Adrenal gland (tissue), 5 donors: ENCODE measurements around the gene CWC27.

Experiments used
- POLR2A ChIP-seq, 2 donors: fragments of 450-650 bp; IDR thresholded peaks; one replicate each; pipeline ENCODE4 v1.6.1; 2017; ENCODE audit warnings: antibody characterized with exemption in 2 of 2, mild to moderate bottlenecking in 2 of 2, moderate library complexity in 1 of 2
- TF ChIP-seq, protein P1 (sequence below), 6 experiments: fragments of 450-650 bp in 4 of 6; fragments of 200-600 bp in 2 of 6; sonication (generic) in 1 of 6; IDR thresholded peaks; 1 replicate in 5 of 6; 2 replicates in 1 of 6; pipeline versions ENCODE4 v1.5.1 to v1.8.0; 2016 to 2021; ENCODE audit warnings: antibody characterized with exemption in 6 of 6, mild to moderate bottlenecking in 2 of 6, moderate library complexity in 1 of 6
- donor health status: DM: no; HTN: no; CAD: no.

DNA sequence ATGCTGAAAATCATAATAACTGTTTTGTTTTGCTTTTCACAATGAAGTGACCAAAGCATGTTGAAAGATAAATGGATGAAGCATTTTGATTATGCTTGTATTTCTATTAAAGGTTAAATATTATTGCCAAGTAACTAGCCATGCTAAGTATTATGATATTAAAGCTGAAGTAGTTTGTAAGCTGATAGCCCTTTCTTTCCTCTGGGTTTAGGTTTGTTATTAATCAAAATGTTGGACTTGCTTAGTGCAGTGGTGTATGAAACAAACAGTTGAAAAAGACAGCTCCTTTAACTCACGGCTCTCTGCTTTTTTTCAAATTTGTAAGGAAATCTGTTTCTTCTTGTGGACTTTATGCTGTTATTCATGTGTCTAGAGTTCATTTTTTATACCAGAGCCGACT, 246.0 kb downstream of the CWC27 start:
- TF ChIP-seq, protein P1, sequence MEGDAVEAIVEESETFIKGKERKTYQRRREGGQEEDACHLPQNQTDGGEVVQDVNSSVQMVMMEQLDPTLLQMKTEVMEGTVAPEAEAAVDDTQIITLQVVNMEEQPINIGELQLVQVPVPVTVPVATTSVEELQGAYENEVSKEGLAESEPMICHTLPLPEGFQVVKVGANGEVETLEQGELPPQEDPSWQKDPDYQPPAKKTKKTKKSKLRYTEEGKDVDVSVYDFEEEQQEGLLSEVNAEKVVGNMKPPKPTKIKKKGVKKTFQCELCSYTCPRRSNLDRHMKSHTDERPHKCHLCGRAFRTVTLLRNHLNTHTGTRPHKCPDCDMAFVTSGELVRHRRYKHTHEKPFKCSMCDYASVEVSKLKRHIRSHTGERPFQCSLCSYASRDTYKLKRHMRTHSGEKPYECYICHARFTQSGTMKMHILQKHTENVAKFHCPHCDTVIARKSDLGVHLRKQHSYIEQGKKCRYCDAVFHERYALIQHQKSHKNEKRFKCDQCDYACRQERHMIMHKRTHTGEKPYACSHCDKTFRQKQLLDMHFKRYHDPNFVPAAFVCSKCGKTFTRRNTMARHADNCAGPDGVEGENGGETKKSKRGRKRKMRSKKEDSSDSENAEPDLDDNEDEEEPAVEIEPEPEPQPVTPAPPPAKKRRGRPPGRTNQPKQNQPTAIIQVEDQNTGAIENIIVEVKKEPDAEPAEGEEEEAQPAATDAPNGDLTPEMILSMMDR (IDR thresholded peaks at IDR 0.05) = no peak
- no peak for TF ChIP-seq POLR2A (IDR thresholded peaks at IDR 0.05)
